ENCODE results near the gene UBAC2. TPM values are rescaled to one million over a fixed set of nuclear protein-coding genes. Genes with fewer than 3 reads are reported as not detected.
A peak's percentile ranks its signal among the peaks of the same experiment; 100 is the strongest.

Gene UBAC2
- total and polyA plus RNA-seq, 11 donors, result 32.6 to 66.9 (median 48.5) TPM

- H3K36me3 ChIP-seq, result peaks cover 0 to 4% (median 0%) of the 10 kb centered on the region in 9 donors
- intact Hi-C loops (cut with DNase I), result loop anchor here in 2 of 10 donors (10.0 kb wide), 2 partner anchors 92 to 102 kb away; no protein-coding TSS in a partner anchor
- DNase-seq (no peak), ATAC-seq (peak in 3 of 4 donors; percentile 67 to 73 (median 67))
- WGBS, 4 donors, result 71 to 75% (median 72%) methylated on average over 2 of the region's 2 CpGs
- H3K9me3 ChIP-seq, result peaks cover 0 to 11% (median 2%) of the 10 kb centered on the region in 12 donors
- H3K27me3 ChIP-seq, result no peaks in the 10 kb centered on the region
- TF ChIP-seq POLR2A (IDR thresholded peaks at IDR 0.05), result no peak
- TF ChIP-seq CTCF (IDR thresholded peaks at IDR 0.05), result no peak
- peaks cover 0 to 68% (median 0%) of the 10 kb centered on the region in 12 donors for H3K4me1 ChIP-seq
- no peak overlapping the region for H3K27ac ChIP-seq
- H3K4me3 ChIP-seq, result no peak overlapping the region
These were observed 72.5 kb downstream of the UBAC2 start for GRCh38 chr13:99273128-99273527.

- ATAC-seq (peak in 2 of 4 donors; percentile 35 to 49), DNase-seq (peak in 1 of 5 donors; percentile 24)
- intact Hi-C loops (cut with DNase I), result loop anchor here in 2 of 10 donors (2.0 to 10.0 kb wide), 3 partner anchors 90 to 158 kb away; no protein-coding TSS in a partner anchor
- H3K27me3 ChIP-seq, result no peaks in the 10 kb centered on the region
- H3K27ac ChIP-seq, result no peak overlapping the region
- peaks cover 0 to 11% (median 2%) of the 10 kb centered on the region in 12 donors for H3K9me3 ChIP-seq
- TF ChIP-seq POLR2A (IDR thresholded peaks at IDR 0.05) (no peak), CTCF (IDR thresholded peaks at IDR 0.05) (no peak)
- H3K4me3 ChIP-seq, result no peak overlapping the region
- peaks cover 0 to 77% (median 0%) of the 10 kb centered on the region in 12 donors for H3K4me1 ChIP-seq
- WGBS, 4 donors, result 9 to 18% (median 11%) methylated on average over 1 of the region's 1 CpG
- H3K36me3 ChIP-seq, result peaks cover 0 to 10% (median 0%) of the 10 kb centered on the region in 9 donors
These were observed 74.4 kb downstream of the UBAC2 start for GRCh38 chr13:99275093-99275469.

GRCh38 chr13:99276706-99277105, 76.1 kb downstream of the UBAC2 start:
- no peak overlapping the region for H3K4me3 ChIP-seq
- TF ChIP-seq CTCF (IDR thresholded peaks at IDR 0.05), result no peak
- TF ChIP-seq POLR2A (IDR thresholded peaks at IDR 0.05), result no peak
- no peak for ATAC-seq
- H3K9me3 ChIP-seq, result peaks cover 0 to 11% (median 2%) of the 10 kb centered on the region in 12 donors
- H3K4me1 ChIP-seq, result peaks cover 0 to 79% (median 2%) of the 10 kb centered on the region in 12 donors
- no peak overlapping the region for H3K27ac ChIP-seq
- H3K27me3 ChIP-seq, result no peaks in the 10 kb centered on the region
- no peak for DNase-seq
- peaks cover 0 to 14% (median 0%) of the 10 kb centered on the region in 9 donors for H3K36me3 ChIP-seq
- intact Hi-C loops (cut with DNase I), result loop anchor here in 2 of 10 donors (10.0 kb wide), 2 partner anchors 88 to 98 kb away; no protein-coding TSS in a partner anchor
- 90 to 100% (median 96%) methylated on average over 2 of the region's 2 CpGs for WGBS, 4 donors

GRCh38 chr13:99277629-99278028, 77.0 kb downstream of the UBAC2 start:
- peaks cover 0 to 14% (median 0%) of the 10 kb centered on the region in 9 donors for H3K36me3 ChIP-seq
- TF ChIP-seq CTCF (IDR thresholded peaks at IDR 0.05) (no peak), POLR2A (IDR thresholded peaks at IDR 0.05) (no peak)
- H3K4me1 ChIP-seq, result peaks cover 0 to 84% (median 10%) of the 10 kb centered on the region in 12 donors
- no peak for DNase-seq
- peak in 2 of 4 donors; percentile 11 to 38 for ATAC-seq
- H3K27me3 ChIP-seq, result no peaks in the 10 kb centered on the region
- H3K4me3 ChIP-seq, result no peak overlapping the region
- 81 to 96% (median 91%) methylated on average over 4 of the region's 4 CpGs for WGBS, 4 donors
- intact Hi-C loops (cut with DNase I), result loop anchor here in 2 of 10 donors (10.0 kb wide), 2 partner anchors 87 to 97 kb away; no protein-coding TSS in a partner anchor
- H3K27ac ChIP-seq, result peak overlapping the region in 1 of 12 donors; percentile 22
- H3K9me3 ChIP-seq, result peaks cover 0 to 3% (median under 1%) of the 10 kb centered on the region in 12 donors

Measured in heart left ventricle (tissue), 16 donors.